Nephron (organoid): ENCODE measurements around the gene KYNU.
A peak's percentile ranks its signal among the peaks of the same experiment; 100 is the strongest.

ENCODE experiments used
- H3K27ac Mint-ChIP-seq, 3 experiments: 2 replicates each; pipeline ENCODE4 v1.8.0; 2020; ENCODE audit warnings: mixed read lengths in 3 of 3, mild to moderate bottlenecking in 2 of 3, moderate library complexity in 1 of 3
- H3K27me3 Mint-ChIP-seq: 2 replicates; pipeline ENCODE4 v1.8.0; 2021; ENCODE audit warnings: low read depth, mild to moderate bottlenecking, moderate library complexity, mixed read lengths
- H3K36me3 Mint-ChIP-seq: 2 replicates; pipeline ENCODE4 v1.8.0; 2020; ENCODE audit warnings: low read depth, mixed read lengths
- H3K4me1 Mint-ChIP-seq: 2 replicates; pipeline ENCODE4 v1.8.0; 2020; ENCODE audit warnings: mixed read lengths
- H3K4me3 Mint-ChIP-seq, 3 experiments: 2 replicates each; pipeline ENCODE4 v1.8.0; 2020; ENCODE audit warnings: mild to moderate bottlenecking in 3 of 3, mixed read lengths in 3 of 3, moderate library complexity in 2 of 3
- H3K9me3 Mint-ChIP-seq: 2 replicates; pipeline ENCODE4 v1.8.0; 2020; ENCODE audit warnings: mixed read lengths
- TF ChIP-seq, protein P1 (sequence below), 3 experiments: fragments of 200-600 bp; sonication (generic); IDR thresholded peaks; one replicate each; pipeline ENCODE4 v1.5.0; 2021; ENCODE audit warnings: antibody characterized with exemption in 3 of 3; ENCODE audit not compliant: unreplicated experiment in 3 of 3

Gene KYNU

DNA sequence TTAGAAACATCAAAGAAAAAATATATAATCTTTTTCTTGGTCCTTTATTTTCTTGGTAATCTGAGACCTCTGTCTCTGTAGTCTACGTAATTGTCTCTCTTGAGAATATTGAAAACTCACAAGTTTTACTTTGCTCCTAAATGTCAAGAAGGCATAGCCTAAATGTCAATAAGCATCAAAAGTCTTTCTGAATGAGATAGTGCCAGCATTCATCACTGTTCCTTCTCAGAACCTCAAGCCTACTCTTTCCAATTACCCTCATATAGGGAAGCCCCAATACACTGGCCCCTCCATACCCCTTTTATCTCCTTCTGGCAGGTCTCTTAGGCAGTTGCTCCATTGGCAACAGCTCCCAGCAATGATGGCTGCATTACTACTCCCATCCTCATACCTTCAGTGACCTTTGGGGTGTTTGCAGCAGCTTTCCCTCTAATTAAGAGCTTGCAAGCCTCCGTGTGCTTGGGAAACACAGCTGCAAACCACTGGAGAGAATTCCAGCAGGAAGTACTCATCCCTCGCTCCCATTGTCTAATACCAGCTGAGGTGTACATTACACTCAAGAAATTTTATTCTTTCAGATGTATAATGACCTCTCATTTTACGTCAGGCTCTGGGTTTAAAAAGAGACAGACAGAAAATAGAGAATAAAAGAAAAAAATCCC lies 95.8 kb downstream of the KYNU start:
- H3K4me1 Mint-ChIP-seq: no peaks in the 10 kb centered on the region
- no peaks in the 10 kb centered on the region for H3K27me3 Mint-ChIP-seq
- no peak overlapping the region for H3K27ac Mint-ChIP-seq
- TF ChIP-seq, protein P1, sequence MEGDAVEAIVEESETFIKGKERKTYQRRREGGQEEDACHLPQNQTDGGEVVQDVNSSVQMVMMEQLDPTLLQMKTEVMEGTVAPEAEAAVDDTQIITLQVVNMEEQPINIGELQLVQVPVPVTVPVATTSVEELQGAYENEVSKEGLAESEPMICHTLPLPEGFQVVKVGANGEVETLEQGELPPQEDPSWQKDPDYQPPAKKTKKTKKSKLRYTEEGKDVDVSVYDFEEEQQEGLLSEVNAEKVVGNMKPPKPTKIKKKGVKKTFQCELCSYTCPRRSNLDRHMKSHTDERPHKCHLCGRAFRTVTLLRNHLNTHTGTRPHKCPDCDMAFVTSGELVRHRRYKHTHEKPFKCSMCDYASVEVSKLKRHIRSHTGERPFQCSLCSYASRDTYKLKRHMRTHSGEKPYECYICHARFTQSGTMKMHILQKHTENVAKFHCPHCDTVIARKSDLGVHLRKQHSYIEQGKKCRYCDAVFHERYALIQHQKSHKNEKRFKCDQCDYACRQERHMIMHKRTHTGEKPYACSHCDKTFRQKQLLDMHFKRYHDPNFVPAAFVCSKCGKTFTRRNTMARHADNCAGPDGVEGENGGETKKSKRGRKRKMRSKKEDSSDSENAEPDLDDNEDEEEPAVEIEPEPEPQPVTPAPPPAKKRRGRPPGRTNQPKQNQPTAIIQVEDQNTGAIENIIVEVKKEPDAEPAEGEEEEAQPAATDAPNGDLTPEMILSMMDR (IDR thresholded peaks at IDR 0.05; ENCODE audit: unreplicated experiment in 3 of 3): no peak
- H3K9me3 Mint-ChIP-seq: no peaks in the 10 kb centered on the region
- H3K36me3 Mint-ChIP-seq: no peaks in the 10 kb centered on the region
- H3K4me3 Mint-ChIP-seq: no peak overlapping the region

DNA sequence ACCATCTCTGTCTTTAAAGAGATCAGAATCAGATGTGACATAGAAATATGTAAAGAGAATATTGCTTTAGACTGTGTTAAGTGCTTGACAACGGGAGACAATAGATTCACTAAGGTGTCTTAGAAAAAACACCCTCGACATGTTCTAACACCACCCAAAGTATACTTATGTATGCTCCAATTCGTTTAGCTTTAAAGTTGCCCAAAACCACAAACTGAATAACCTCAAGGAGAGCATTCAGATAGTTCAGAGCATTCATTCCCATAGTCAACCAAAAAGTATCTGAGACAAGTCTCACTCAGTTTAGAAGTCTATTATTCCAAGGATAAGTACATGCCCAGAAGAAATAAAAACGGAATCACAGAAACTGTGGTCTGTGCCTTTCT lies 96.4 kb downstream of the KYNU start:
- Mint-ChIP-seq H3K27me3 (no peaks in the 10 kb centered on the region), H3K27ac (peak overlapping the region in 2 of 3 experiments; percentile 34 to 46), H3K4me3 (no peak overlapping the region), H3K36me3 (no peaks in the 10 kb centered on the region), H3K9me3 (no peaks in the 10 kb centered on the region), H3K4me1 (no peaks in the 10 kb centered on the region)
- TF ChIP-seq, protein P1 (IDR thresholded peaks at IDR 0.05; ENCODE audit: unreplicated experiment in 3 of 3): no peak

DNA sequence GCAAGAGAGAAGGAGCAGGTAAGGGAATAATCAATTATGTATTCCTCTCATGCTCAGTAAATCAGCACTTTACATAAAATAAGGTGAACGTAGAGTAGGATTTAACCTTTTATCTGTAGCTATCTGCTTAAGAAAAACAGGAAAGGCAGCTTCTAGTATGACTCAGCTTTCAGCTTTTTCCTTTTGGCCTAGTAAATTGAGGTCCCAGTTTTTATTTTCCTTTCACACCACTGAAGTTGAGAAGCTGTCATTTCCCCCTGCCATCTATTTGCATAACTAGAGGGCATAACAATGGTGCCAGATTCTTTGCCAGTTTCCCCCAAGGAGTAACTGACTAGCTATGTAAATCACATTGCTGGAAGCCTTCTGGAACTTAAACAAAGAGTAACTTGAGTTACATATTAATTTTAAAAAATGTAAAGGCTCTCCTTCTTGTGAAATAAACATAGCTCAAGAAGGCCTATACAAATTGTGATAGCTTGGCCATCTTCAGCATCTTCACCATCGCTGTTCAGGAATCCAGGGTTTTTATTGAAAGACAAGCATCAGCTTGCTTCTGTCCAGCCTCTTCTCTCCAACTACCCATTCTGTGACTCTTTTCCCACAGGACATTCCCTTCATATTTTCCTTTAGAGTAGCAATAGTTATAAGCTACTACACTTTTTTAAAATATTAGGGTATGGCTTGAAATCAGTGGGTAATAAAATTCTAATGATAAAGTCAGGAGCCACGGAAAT lies 97.0 kb downstream of the KYNU start:
- H3K36me3 Mint-ChIP-seq: no peaks in the 10 kb centered on the region
- peak overlapping the region in 2 of 3 experiments; percentile 34 to 46 for H3K27ac Mint-ChIP-seq
- H3K9me3 Mint-ChIP-seq: no peaks in the 10 kb centered on the region
- no peaks in the 10 kb centered on the region for H3K27me3 Mint-ChIP-seq
- TF ChIP-seq, protein P1 (IDR thresholded peaks at IDR 0.05; ENCODE audit: unreplicated experiment in 3 of 3): no peak
- H3K4me1 Mint-ChIP-seq: no peaks in the 10 kb centered on the region
- no peak overlapping the region for H3K4me3 Mint-ChIP-seq

DNA sequence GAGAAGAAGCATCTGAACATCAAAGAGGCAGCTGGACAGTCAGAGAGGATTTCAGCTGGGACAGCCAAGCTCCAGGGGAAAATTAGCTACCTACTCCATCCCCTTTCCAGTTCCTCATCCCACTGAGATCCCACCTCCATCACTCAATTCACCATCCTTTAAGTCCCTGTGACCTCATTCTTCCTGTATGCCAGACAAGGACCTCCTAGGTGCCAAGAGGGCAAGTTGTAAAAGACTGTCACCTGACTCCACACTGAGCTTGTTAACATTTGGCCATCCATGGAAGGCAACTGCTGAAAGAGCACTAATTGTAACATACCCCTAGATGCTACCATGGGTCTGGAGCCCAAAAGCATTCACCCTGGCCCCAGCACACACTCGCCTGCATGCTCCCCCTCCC lies 97.8 kb downstream of the KYNU start:
- Mint-ChIP-seq H3K9me3 (no peaks in the 10 kb centered on the region), H3K4me3 (no peak overlapping the region), H3K27ac (no peak overlapping the region), H3K36me3 (no peaks in the 10 kb centered on the region), H3K27me3 (no peaks in the 10 kb centered on the region), H3K4me1 (peaks cover under 1% of the 10 kb centered on the region)
- TF ChIP-seq, protein P1 (IDR thresholded peaks at IDR 0.05; ENCODE audit: unreplicated experiment in 3 of 3): no peak

DNA sequence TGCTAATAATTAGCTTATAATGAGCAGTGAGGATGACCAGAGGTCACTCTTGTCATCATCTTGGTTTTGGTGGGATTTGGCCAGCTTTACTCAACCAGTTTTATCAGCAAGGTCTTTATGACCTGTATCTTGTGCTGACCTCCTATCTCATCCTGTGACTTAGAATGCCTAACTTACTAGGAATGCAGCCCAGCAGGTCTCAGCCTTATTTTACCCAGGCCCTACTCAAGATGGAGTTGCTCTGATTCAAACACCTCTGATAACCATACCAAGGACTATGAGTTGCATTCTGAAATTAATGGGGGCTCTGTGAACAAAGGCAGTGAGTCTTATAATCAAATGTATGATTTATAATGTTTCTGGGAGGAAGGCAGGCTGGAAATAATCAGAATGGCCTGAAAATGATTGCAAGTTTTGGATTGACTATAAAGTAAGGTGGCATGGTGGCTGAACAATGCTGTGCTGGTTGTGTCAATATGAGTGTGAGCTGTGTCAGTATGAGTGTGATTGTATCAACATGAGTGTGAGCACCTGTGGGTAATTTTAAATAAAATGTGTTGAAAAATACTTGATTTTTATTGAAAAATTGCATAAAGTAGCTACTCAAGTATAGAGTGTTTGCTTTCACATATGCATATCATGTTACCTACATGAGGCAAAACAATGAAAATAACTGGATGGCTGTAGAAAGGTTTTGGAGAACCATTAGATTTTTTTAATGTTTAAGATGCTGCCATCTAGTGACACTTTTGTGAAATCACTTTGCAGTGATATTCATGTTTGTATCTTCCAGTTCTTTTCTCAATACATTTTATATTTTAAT lies 103.0 kb downstream of the KYNU start:
- Mint-ChIP-seq H3K4me3 (no peak overlapping the region), H3K9me3 (no peaks in the 10 kb centered on the region), H3K4me1 (peaks cover 5% of the 10 kb centered on the region), H3K27ac (peak overlapping the region in 2 of 3 experiments; percentile 14 to 56), H3K27me3 (no peaks in the 10 kb centered on the region), H3K36me3 (no peaks in the 10 kb centered on the region)
- TF ChIP-seq, protein P1 (IDR thresholded peaks at IDR 0.05; ENCODE audit: unreplicated experiment in 3 of 3): peak; percentile 60 to 77 (median 68)
